Measurements from ENCODE around the gene C1orf35. TPM values are rescaled to one million over a fixed set of nuclear protein-coding genes. Genes with fewer than 3 reads are reported as not detected.

Gene C1orf35
- total and polyA plus RNA-seq, 9 of the 15 experiments (the other 6 are each of a cell fraction or from before 2014, with no cell fraction given) = 3.2 to 48.7 (median 12.5) TPM

- TF ChIP-seq FOXO4 (CRISPR knock-in tag; IDR thresholded peaks at IDR 0.05) (no peak), CHD7 (IDR thresholded peaks at IDR 0.05; ENCODE audit: low read depth, low read length) (no peak), NEUROD1 (IDR thresholded peaks at IDR 0.05; ENCODE audit: borderline replicate concordance, low read depth, low read length, partially characterized antibody) (no peak), ZNF146 (CRISPR knock-in tag; IDR thresholded peaks at IDR 0.05; ENCODE audit: unreplicated experiment) (no peak)
These were observed 40.9 kb downstream of the C1orf35 start (continued) for GRCh38 chr1:228062085-228062791.
